Endothelial cell of umbilical vein (primary cell): ENCODE measurements around the gene KIF26B. TPM values are rescaled to one million over a fixed set of nuclear protein-coding genes. Genes with fewer than 3 reads are reported as not detected.

Experiments
- BruUV-seq: library from RNA; stranded (reverse); fragments of 400-500 nt; replicated peaks from 2 replicates; lab custom pipeline; 2021; lab: Mats Ljungman, UMichigan
- CTCF ChIA-PET: fragments of 300-600, 350-600 bp; sonication (Branson Sonifier 250); formaldehyde crosslinking; loops from one replicate; lab custom pipeline; 2021; ENCODE audit warnings: antibody characterized with exemption, inconsistent platforms; lab: Charles Lee
- POLR2A ChIA-PET: fragments of 300-600, 350-600 bp; sonication (Branson Sonifier 250); formaldehyde crosslinking; loops from one replicate; lab custom pipeline; 2021; ENCODE audit warnings: antibody characterized with exemption, inconsistent platforms; lab: Charles Lee
- DNase-seq: peaks from one replicate; pipeline ENCODE4 v3.0.0-alpha.2; 2011; ENCODE audit warnings: low read depth, low spot score
- FAIRE-seq: peaks from 2 replicates; lab custom pipeline; 2011; peaks lifted over from hg19 to GRCh38; lab: Jason Lieb, UNC
- H2AFZ ChIP-seq: 2 replicates; pipeline ENCODE4 v1.6.0; 2012; ENCODE audit warnings: low read depth, low read length, control low read depth, inconsistent platforms
- H3K27ac ChIP-seq: 2 replicates; pipeline ENCODE4 v1.5.1; 2011; ENCODE audit warnings: low read depth, mild to moderate bottlenecking, control low read depth, low read length, moderate library complexity; ENCODE audit not compliant: insufficient read depth
- H3K27me3 ChIP-seq, 2 experiments: 2 replicates each; pipeline versions ENCODE4 v1.6.0 to v1.6.1; 2011; ENCODE audit warnings: low read length in 2 of 2, mixed read lengths in 1 of 2; ENCODE audit not compliant: control insufficient read depth in 2 of 2, insufficient read depth in 2 of 2
- H3K36me3 ChIP-seq, 2 experiments: 2 replicates in 1 of 2; 3 replicates in 1 of 2; pipeline ENCODE4 v1.5.1; 2011; ENCODE audit warnings: low read length in 2 of 2, mild to moderate bottlenecking in 1 of 2, moderate library complexity in 1 of 2; ENCODE audit not compliant: control insufficient read depth in 2 of 2, insufficient read depth in 2 of 2; ENCODE audit errors: extremely low read depth in 1 of 2
- H3K4me1 ChIP-seq: 3 replicates; pipeline ENCODE4 v1.5.1; 2011; ENCODE audit warnings: mild to moderate bottlenecking, low read length; ENCODE audit not compliant: control insufficient read depth, insufficient read depth; ENCODE audit errors: extremely low read depth
- H3K4me2 ChIP-seq: 2 replicates; pipeline ENCODE4 v1.6.1; 2011; ENCODE audit warnings: low read length, control low read depth, mixed read lengths; ENCODE audit not compliant: insufficient read depth
- H3K4me3 ChIP-seq, 3 experiments: fragments of 200-600 bp in 1 of 3; sonication (generic), shearing (Covaris generic) in 1 of 3; replicated peaks in 1 of 3; 2 replicates each; pipeline ENCODE4 v1.5.1; 2011 to 2016; ENCODE audit warnings: control low read depth in 3 of 3, low read length in 3 of 3, mild to moderate bottlenecking in 2 of 3, inconsistent platforms in 1 of 3, low read depth in 1 of 3, moderate library complexity in 1 of 3; ENCODE audit not compliant: insufficient read depth in 1 of 3
- H3K79me2 ChIP-seq: 2 replicates; pipeline ENCODE4 v1.6.0; 2012; ENCODE audit warnings: low read length, inconsistent platforms; ENCODE audit not compliant: control insufficient read depth, insufficient read depth
- H3K9ac ChIP-seq: replicated peaks from 2 replicates; pipeline ENCODE3; 2011; ENCODE audit warnings: low read length, control low read depth; ENCODE audit not compliant: insufficient read depth; ENCODE audit errors: extremely low read depth
- H3K9me1 ChIP-seq: replicated peaks from 3 replicates; pipeline ENCODE4 v1.6.0; 2011; ENCODE audit warnings: mild to moderate bottlenecking, low read length; ENCODE audit not compliant: control insufficient read depth, insufficient read depth; ENCODE audit errors: extremely low read depth
- H3K9me3 ChIP-seq: replicated peaks from 2 replicates; pipeline ENCODE4 v1.5.1; 2012; ENCODE audit warnings: low read length, inconsistent platforms; ENCODE audit not compliant: control insufficient read depth, insufficient read depth
- H4K20me1 ChIP-seq: replicated peaks from 2 replicates; pipeline ENCODE3; 2011; ENCODE audit warnings: mild to moderate bottlenecking, low read length; ENCODE audit not compliant: control insufficient read depth, insufficient read depth; ENCODE audit errors: extremely low read depth
- EZH2 ChIP-seq: IDR thresholded peaks from 2 replicates; pipeline ENCODE4 v1.6.1; 2012; ENCODE audit warnings: borderline replicate concordance, low read depth, mild to moderate bottlenecking, moderate library complexity, low read length, inconsistent platforms; ENCODE audit not compliant: severe bottlenecking
- FOS ChIP-seq: IDR thresholded peaks from 2 replicates; pipeline ENCODE4 v1.6.1; 2011; ENCODE audit warnings: mild to moderate bottlenecking, low read length, moderate library complexity, borderline replicate concordance; ENCODE audit not compliant: insufficient read depth
- GATA2 ChIP-seq: IDR thresholded peaks from 2 replicates; pipeline ENCODE4 v1.7.0; 2011; ENCODE audit warnings: low read depth, mild to moderate bottlenecking, moderate library complexity, mixed read lengths, low read length; ENCODE audit not compliant: insufficient read length, insufficient read depth
- JUN ChIP-seq: IDR thresholded peaks from 2 replicates; pipeline ENCODE4 v1.6.1; 2011; ENCODE audit warnings: borderline replicate concordance, low read depth; ENCODE audit not compliant: insufficient read length, insufficient read depth
- MYC ChIP-seq: IDR thresholded peaks from one replicate; pipeline ENCODE4 v1.6.1; 2011; ENCODE audit warnings: mild to moderate bottlenecking, low read depth, low read length
- POLR2A ChIP-seq: IDR thresholded peaks from 2 replicates; pipeline ENCODE4 v1.6.1; 2012; ENCODE audit warnings: low read depth, mild to moderate bottlenecking, control low read depth, low read length
- POLR2AphosphoS5 ChIP-seq: IDR thresholded peaks from 2 replicates; pipeline ENCODE4 v1.6.1; 2012; ENCODE audit warnings: low read depth, mild to moderate bottlenecking, control low read depth, low read length, moderate library complexity; ENCODE audit not compliant: insufficient read depth
- dilution Hi-C: fragments of 300-500 bp; cut with MboI; formaldehyde crosslinking; loops from one replicate; pipeline ENCODE4 v1.15.0; 2019; ENCODE audit warnings: low sequenced_read_pairs; ENCODE audit not compliant: extremely low pct_ligation_motif_present
- intact Hi-C: fragments of 100-400 bp; cut with micrococcal nuclease; formaldehyde crosslinking; loops from one replicate; pipeline ENCODE4 v1.10.0; 2022
- polyA plus RNA-seq, 4 experiments: library from polyadenylated mRNA; depleted of rRNA in 3 of 4; stranded (reverse) in 3 of 4; unstranded in 1 of 4; fragments of >200 nt; gene quantifications; 2 replicates each; pipeline versions ENCODE4 v1.2.1 to v1.2.3, GENCODE V29; 2011 to 2012; ENCODE audit warnings: missing spikeins in 1 of 4
- total RNA-seq: library from RNA; stranded (reverse); gene quantifications from 2 replicates; pipeline ENCODE4 v1.2.3, GENCODE V29; 2021
- TF ChIP-seq, protein P1 (sequence below), 2 donors: IDR thresholded peaks; 1 replicate in 1 of 2; 2 replicates in 1 of 2; pipeline ENCODE4 v1.5.1; 2011; ENCODE audit warnings: low read length in 2 of 2, mild to moderate bottlenecking in 2 of 2, moderate library complexity in 2 of 2, control low read depth in 1 of 2, inconsistent platforms in 1 of 2, low read depth in 1 of 2; ENCODE audit not compliant: insufficient read depth in 1 of 2; ENCODE audit errors: extremely low read depth in 1 of 2
- TF ChIP-seq, protein P2 (sequence below): IDR thresholded peaks from 2 replicates; pipeline ENCODE4 v1.6.1; 2011; ENCODE audit not compliant: insufficient read depth, insufficient read length

The KIF26B gene
- total and polyA plus RNA-seq, 2 donors (not counting 3 experiments of a cell fraction or from before 2014, with no cell fraction given): 0.04 to 0.49 TPM

DNA sequence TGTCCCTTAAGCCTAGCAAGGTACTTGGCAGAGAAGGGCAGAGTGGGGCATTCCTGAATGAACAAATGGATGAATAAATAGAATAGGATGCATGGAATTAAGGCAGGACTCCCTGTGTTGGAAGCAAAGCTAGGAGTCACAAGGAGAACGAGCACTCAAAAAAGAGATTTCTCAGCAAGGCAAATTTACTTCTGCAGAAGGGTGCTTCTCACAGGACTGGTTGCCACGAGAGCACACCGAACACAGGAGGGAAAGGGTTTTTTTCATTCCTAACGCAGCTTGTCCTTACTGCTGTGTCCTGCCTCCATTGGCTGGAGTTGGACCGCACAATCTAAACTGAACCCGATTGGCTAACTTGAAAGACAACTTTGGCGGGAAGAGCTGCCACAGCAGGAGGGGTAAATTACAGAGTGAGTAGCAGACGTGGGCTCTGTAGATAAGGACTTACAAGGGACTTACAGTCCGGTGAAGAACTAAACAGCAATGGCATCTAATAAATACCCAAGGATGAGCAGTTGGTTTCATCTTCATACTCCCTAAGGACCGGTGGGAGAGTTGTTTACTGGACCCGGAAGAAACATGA is 52.4 kb downstream of the KIF26B start:
- H4K20me1 ChIP-seq: no peaks in the 10 kb centered on the region
- dilution Hi-C loops: no loop called here
- no peak overlapping the region for H3K9ac ChIP-seq
- H3K27me3 ChIP-seq: no peaks in the 10 kb centered on the region
- no peak overlapping the region for H3K4me3 ChIP-seq
- DNase-seq (no peak), FAIRE-seq (no peak)
- intact Hi-C loops: no loop called here
- ChIA-PET CTCF (no interaction called here), POLR2A (no interaction called here)
- H3K27ac ChIP-seq: no peak overlapping the region
- no peaks in the 10 kb centered on the region for H3K36me3 ChIP-seq
- TF ChIP-seq FOS (no peak), POLR2A (no peak)
- TF ChIP-seq, protein P1, sequence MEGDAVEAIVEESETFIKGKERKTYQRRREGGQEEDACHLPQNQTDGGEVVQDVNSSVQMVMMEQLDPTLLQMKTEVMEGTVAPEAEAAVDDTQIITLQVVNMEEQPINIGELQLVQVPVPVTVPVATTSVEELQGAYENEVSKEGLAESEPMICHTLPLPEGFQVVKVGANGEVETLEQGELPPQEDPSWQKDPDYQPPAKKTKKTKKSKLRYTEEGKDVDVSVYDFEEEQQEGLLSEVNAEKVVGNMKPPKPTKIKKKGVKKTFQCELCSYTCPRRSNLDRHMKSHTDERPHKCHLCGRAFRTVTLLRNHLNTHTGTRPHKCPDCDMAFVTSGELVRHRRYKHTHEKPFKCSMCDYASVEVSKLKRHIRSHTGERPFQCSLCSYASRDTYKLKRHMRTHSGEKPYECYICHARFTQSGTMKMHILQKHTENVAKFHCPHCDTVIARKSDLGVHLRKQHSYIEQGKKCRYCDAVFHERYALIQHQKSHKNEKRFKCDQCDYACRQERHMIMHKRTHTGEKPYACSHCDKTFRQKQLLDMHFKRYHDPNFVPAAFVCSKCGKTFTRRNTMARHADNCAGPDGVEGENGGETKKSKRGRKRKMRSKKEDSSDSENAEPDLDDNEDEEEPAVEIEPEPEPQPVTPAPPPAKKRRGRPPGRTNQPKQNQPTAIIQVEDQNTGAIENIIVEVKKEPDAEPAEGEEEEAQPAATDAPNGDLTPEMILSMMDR (IDR thresholded peaks at IDR 0.05; ENCODE audit: extremely low read depth in 1 of 2, insufficient read depth in 1 of 2, low read depth in 1 of 2, low read length in 2 of 2): no peak
- no peak overlapping the region for H3K4me2 ChIP-seq
- H2AFZ ChIP-seq: no peak overlapping the region
- no peaks in the 10 kb centered on the region for H3K79me2 ChIP-seq
- H3K4me1 ChIP-seq: no peaks in the 10 kb centered on the region
- no TSS peak for BruUV-seq
- H3K9me1 ChIP-seq: no peaks in the 10 kb centered on the region
- H3K9me3 ChIP-seq: peaks cover 4% of the 10 kb centered on the region

DNA sequence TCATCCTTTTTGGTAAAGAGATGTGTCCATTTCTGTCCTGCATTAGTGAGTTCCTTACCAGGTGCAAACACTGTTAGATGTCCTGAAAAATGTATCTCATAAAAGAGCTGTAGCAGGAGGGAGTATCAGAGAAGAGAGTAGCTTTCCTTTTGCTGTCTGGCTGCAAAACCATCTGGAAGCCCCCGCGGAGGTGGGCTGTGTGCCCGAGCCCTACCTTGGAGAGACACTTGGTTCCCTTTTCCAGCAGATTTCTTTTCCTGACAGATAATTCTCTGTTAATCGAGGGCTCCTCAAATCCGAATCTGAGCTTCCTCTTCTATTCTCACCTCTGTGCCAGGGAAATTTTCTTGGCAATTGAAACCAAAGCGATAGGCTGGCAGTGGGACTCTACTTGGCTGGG is 53.0 kb downstream of the KIF26B start:
- H2AFZ ChIP-seq: no peak overlapping the region
- H3K79me2 ChIP-seq: no peaks in the 10 kb centered on the region
- ChIA-PET CTCF (no interaction called here), POLR2A (no interaction called here)
- H3K27me3 ChIP-seq: no peaks in the 10 kb centered on the region
- no peak overlapping the region for H3K9ac ChIP-seq
- no peaks in the 10 kb centered on the region for H3K36me3 ChIP-seq
- no peak overlapping the region for H3K27ac ChIP-seq
- no peak overlapping the region for H3K4me2 ChIP-seq
- intact Hi-C loops (no loop called here), dilution Hi-C loops (no loop called here)
- TF ChIP-seq GATA2 (no peak), JUN (no peak), POLR2A (no peak), MYC (no peak), POLR2AphosphoS5 (no peak), EZH2 (no peak), FOS (no peak)
- TF ChIP-seq, protein P2, sequence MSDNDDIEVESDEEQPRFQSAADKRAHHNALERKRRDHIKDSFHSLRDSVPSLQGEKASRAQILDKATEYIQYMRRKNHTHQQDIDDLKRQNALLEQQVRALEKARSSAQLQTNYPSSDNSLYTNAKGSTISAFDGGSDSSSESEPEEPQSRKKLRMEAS: no peak
- TF ChIP-seq, protein P1 (IDR thresholded peaks at IDR 0.05; ENCODE audit: extremely low read depth in 1 of 2, insufficient read depth in 1 of 2, low read depth in 1 of 2, low read length in 2 of 2): no peak
- BruUV-seq: no TSS peak
- no peak for DNase-seq
- H3K9me1 ChIP-seq: no peaks in the 10 kb centered on the region
- no peaks in the 10 kb centered on the region for H3K4me1 ChIP-seq
- no peak overlapping the region for H3K4me3 ChIP-seq
- no peaks in the 10 kb centered on the region for H4K20me1 ChIP-seq
- no peak for FAIRE-seq
- peaks cover 4% of the 10 kb centered on the region for H3K9me3 ChIP-seq
